Heart left ventricle (tissue), 16 donors: ENCODE measurements around the gene RBL1. TPM values are rescaled to one million over a fixed set of nuclear protein-coding genes. Genes with fewer than 3 reads are reported as not detected.
"Not testable (repeated sequence)": the region's sequence is repeated elsewhere in the genome, so short reads cannot be mapped to it uniquely, and the experiment has no call there.

Source experiments
- ATAC-seq, 4 donors: fragments of 200-7000 bp; cut with Tn5 transposase; one replicate each; pipeline ENCODE4 v1.9.1; 2020 to 2022; ENCODE audit warnings: moderate library complexity in 4 of 4, mild to moderate bottlenecking in 3 of 4, moderate number of reproducible peaks in 1 of 4
- DNase-seq, 5 donors: peaks; one replicate each; pipeline ENCODE4 v3.0.0-alpha.2; 2020
- H3K27ac ChIP-seq, 12 donors: fragments of 200-600 bp; sonication (generic) in 4 of 12; one replicate each; pipeline versions ENCODE4 v1.5.0 to v1.8.0; 2016 to 2022; ENCODE audit warnings: mild to moderate bottlenecking in 2 of 12
- H3K27me3 ChIP-seq, 9 donors: fragments of 200-600 bp; sonication (generic) in 2 of 9; one replicate each; pipeline versions ENCODE4 v1.5.1 to v1.8.0; 2016 to 2022; ENCODE audit warnings: mild to moderate bottlenecking in 3 of 9
- H3K36me3 ChIP-seq, 9 donors: fragments of 200-600 bp; sonication (generic) in 2 of 9; one replicate each; pipeline versions ENCODE4 v1.5.0 to v1.8.0; 2018 to 2022; ENCODE audit warnings: mild to moderate bottlenecking in 2 of 9
- H3K4me1 ChIP-seq, 12 donors: fragments of 200-600 bp; sonication (generic) in 4 of 12; one replicate each; pipeline versions ENCODE4 v1.5.0 to v1.8.0; 2016 to 2022; ENCODE audit warnings: mild to moderate bottlenecking in 3 of 12
- H3K4me3 ChIP-seq, 12 donors: fragments of 200-600 bp; sonication (generic) in 4 of 12; one replicate each; pipeline versions ENCODE4 v1.5.0 to v1.8.0; 2017 to 2022; ENCODE audit warnings: mild to moderate bottlenecking in 9 of 12, moderate library complexity in 4 of 12
- H3K9me3 ChIP-seq, 12 donors: fragments of 200-600 bp; sonication (generic) in 4 of 12; one replicate each; pipeline versions ENCODE4 v1.5.0 to v1.8.0; 2016 to 2022; ENCODE audit warnings: mild to moderate bottlenecking in 1 of 12
- POLR2A ChIP-seq, 2 donors: fragments of 450-650 bp; IDR thresholded peaks; one replicate each; pipeline ENCODE4 v1.6.1; 2017; ENCODE audit warnings: antibody characterized with exemption in 2 of 2, mild to moderate bottlenecking in 2 of 2, moderate library complexity in 2 of 2
- WGBS, 4 donors: extraction: QIAGEN DNeasy Blood & Tissue Kit in 2 of 4; methylation state at CpG; one replicate each; pipeline versions ENCODE4 v1.1.5 to v1.1.7; 2013 to 2018; 5-methylcytosine and 5-hydroxymethylcytosine counted together
- intact Hi-C, 10 donors: fragments of 100-400 bp; cut with DNase I; formaldehyde crosslinking; loops; one replicate each; pipeline versions ENCODE4 v1.11.1 to v1.14.2; 2022
- polyA plus RNA-seq, 2 donors: library from polyadenylated mRNA; stranded (reverse); fragments of 200-250 nt; gene quantifications; one replicate each; pipeline ENCODE4 v1.2.3, GENCODE V29; 2013
- total RNA-seq, 9 donors: library from RNA; depleted of rRNA in 2 of 9; stranded (reverse); fragments of >200 nt in 2 of 9; fragmentation: NEBNext Ultra II Directional in 3 of 9; extraction: Animal tissue kit (Norgen Biotek cat#: 25700) in 3 of 9; gene quantifications; one replicate each; pipeline versions ENCODE4 v1.1.0 to v1.2.4, GENCODE V29; 2016 to 2023
- TF ChIP-seq, protein P1 (sequence below), 12 donors: fragments of 200-600 bp; sonication (generic) in 4 of 12; IDR thresholded peaks; one replicate each; pipeline versions ENCODE4 v1.5.0 to v1.8.0; 2018 to 2022; ENCODE audit warnings: antibody characterized with exemption in 12 of 12, mild to moderate bottlenecking in 5 of 12
- donor health status: ischemic (EF 13 %, LVEDD 7.1; RV severe dilation, severe dysfunction).
- donor health status: healthy with polysubstance abuse.
- donor health status: DM: no; HTN: yes; CAD: no.
- donor health status: DM: no; HTN: no; CAD: no.
- donor health status: ischemic (EF 25% LVEDD 6.9; RV normal size, moderate dysfunction).
- donor health status: ischemic (EF 25% LVEDD 5.7; RV mildly dilated, moderate dysfunction).
- donor health status: healthy.
- donor health status: DM: yes; HTN: yes; CAD: no.
- donor health status: ischemic (EF 35%, LVEDD 5.7; RV mildly dilated, moderate dysfunction).
- donor health status: nonischemic (EF 11% LVEDD 7.7; RV severe dilation, severe dysfunction).
- donor health status: DM: yes; HTN: yes; CAD: no.
- donor health status: PGD.
- donor health status: ischemic (EF 29% LVEDD 5.4; RV normal size, mild dysfunction).
- donor health status: nonischemic (EF 23%, LVEDD 6.1; RV moderate dilation, normal function).

RBL1 gene
- total and polyA plus RNA-seq, 11 donors, result 1.0 to 6.7 (median 3.4) TPM

DNA sequence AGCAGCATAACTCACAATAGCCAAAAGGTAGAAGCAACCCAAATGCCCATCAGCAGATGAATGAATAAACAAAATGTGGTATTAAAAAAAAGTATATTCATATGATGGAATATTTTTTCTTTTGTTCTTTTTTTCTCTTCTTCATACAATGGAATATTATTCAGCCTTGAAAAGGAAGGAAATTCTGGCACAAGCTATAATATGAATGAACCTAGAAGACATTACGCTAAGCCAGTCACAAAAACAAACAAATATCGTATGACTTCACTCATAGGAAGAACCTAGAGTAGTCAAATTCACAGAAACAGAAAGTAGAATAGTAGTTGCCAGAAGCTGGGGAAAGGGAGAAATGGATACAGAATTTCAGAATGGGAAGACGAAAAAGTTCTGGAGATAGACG, 63.7 kb downstream of the RBL1 start:
- Histone ChIP-seq H3K4me3 (no peak overlapping the region), H3K9me3 (peaks cover 0 to 17% (median 0%) of the 10 kb centered on the region in 12 donors), H3K27ac (no peak overlapping the region), H3K36me3 (peaks cover 0 to 66% (median 32%) of the 10 kb centered on the region in 9 donors), H3K4me1 (no peaks in the 10 kb centered on the region), H3K27me3 (no peaks in the 10 kb centered on the region)
- ATAC-seq, result no peak
- intact Hi-C loops, result no loop called here
- TF ChIP-seq POLR2A (IDR thresholded peaks at IDR 0.05), result no peak
- TF ChIP-seq, protein P1, sequence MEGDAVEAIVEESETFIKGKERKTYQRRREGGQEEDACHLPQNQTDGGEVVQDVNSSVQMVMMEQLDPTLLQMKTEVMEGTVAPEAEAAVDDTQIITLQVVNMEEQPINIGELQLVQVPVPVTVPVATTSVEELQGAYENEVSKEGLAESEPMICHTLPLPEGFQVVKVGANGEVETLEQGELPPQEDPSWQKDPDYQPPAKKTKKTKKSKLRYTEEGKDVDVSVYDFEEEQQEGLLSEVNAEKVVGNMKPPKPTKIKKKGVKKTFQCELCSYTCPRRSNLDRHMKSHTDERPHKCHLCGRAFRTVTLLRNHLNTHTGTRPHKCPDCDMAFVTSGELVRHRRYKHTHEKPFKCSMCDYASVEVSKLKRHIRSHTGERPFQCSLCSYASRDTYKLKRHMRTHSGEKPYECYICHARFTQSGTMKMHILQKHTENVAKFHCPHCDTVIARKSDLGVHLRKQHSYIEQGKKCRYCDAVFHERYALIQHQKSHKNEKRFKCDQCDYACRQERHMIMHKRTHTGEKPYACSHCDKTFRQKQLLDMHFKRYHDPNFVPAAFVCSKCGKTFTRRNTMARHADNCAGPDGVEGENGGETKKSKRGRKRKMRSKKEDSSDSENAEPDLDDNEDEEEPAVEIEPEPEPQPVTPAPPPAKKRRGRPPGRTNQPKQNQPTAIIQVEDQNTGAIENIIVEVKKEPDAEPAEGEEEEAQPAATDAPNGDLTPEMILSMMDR (IDR thresholded peaks at IDR 0.05), result no peak
- no peak for DNase-seq
- whole genome bisulfite sequencing, 4 donors, result 97 to 98% (median 97%) methylated on average over 4 of the region's 4 CpGs

GRCh38 chr20:37020636-37021035, 75.2 kb downstream of the RBL1 start:
- H3K27ac ChIP-seq, result no peak overlapping the region
- no peak overlapping the region for H3K4me3 ChIP-seq
- WGBS, 4 donors, result 96 to 98% (median 96%) methylated on average over 2 of the region's 2 CpGs

GRCh38 chr20:37012631-37013030, 83.2 kb downstream of the RBL1 start:
- H3K9me3 ChIP-seq, H3K4me3 ChIP-seq, ATAC-seq, H3K27ac ChIP-seq, H3K27me3 ChIP-seq, DNase-seq, intact Hi-C loops: not testable (repeated sequence)
- Histone ChIP-seq H3K36me3 (peaks cover 0 to 28% (median 14%) of the 10 kb centered on the region in 9 donors), H3K4me1 (peaks cover 0 to 23% (median 0%) of the 10 kb centered on the region in 12 donors)
- WGBS, 4 donors, result 93 to 97% (median 95%) methylated on average over 3 to 28 of the region's 28 CpGs

More at GRCh38 chr20:37020636-37021035, 75.2 kb downstream of the RBL1 start:
- intact Hi-C loops, result no loop called here
- H3K27me3 ChIP-seq, result no peaks in the 10 kb centered on the region
- no peak for ATAC-seq
- H3K36me3 ChIP-seq, result peaks cover 0 to 60% (median 40%) of the 10 kb centered on the region in 9 donors
- no peaks in the 10 kb centered on the region for H3K9me3 ChIP-seq
- no peaks in the 10 kb centered on the region for H3K4me1 ChIP-seq
- DNase-seq, result no peak
- TF ChIP-seq POLR2A (IDR thresholded peaks at IDR 0.05), result no peak
- TF ChIP-seq, protein P1 (IDR thresholded peaks at IDR 0.05), result no peak

DNA sequence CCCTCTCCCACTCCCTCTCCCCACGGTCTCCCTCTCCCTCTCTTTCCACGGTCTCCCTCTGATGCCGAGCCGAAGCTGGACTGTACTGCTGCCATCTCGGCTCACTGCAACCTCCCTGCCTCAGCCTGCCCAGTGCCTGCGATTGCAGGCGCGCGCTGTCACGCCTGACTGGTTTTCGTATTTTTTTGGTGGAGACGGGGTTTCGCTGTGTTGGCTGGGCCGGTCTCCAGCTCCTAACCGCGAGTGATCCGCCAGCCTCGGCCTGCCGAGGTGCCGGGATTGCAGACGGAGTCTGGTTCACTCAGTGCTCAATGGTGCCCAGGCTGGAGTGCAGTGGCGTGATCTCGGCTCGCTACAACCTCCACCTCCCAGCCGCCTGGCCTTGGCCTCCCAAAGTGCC, 83.9 kb downstream of the RBL1 start:
- 96 to 98% (median 97%) methylated on average over 23 to 25 of the region's 25 CpGs for WGBS, 4 donors
- DNase-seq, H3K9me3 ChIP-seq, H3K27ac ChIP-seq, ATAC-seq, H3K27me3 ChIP-seq, intact Hi-C loops, H3K4me3 ChIP-seq: not testable (repeated sequence)
- Histone ChIP-seq H3K4me1 (peaks cover 0 to 30% (median 0%) of the 10 kb centered on the region in 12 donors), H3K36me3 (peaks cover 0 to 23% (median 8%) of the 10 kb centered on the region in 9 donors)

DNA sequence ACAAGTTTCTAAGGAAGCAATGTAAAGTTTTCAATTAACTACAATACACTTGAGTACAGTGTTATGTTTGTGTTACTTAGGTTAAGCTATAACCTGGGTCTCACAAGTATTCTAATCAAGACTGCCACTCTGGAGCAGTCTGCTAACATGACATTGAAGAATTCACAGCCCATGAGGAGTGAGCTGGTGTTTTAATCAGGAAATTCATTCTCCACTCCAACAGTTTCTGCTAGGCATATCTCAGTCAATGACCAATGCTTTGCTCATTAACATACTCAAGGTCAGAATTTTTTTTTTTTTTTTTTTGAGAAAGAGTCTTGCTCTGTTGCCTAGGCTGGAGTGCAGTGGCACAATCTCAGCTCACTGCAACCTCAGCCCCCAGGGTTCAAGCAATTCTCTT, 84.7 kb downstream of the RBL1 start:
- Histone ChIP-seq H3K27me3 (no peaks in the 10 kb centered on the region), H3K4me1 (peaks cover 0 to 37% (median 0%) of the 10 kb centered on the region in 12 donors), H3K36me3 (peaks cover 0 to 17% (median 7%) of the 10 kb centered on the region in 9 donors), H3K4me3 (no peak overlapping the region), H3K9me3 (no peaks in the 10 kb centered on the region), H3K27ac (no peak overlapping the region)
- intact Hi-C loops, result no loop called here
- DNase-seq (no peak), ATAC-seq (peak in 1 of 4 donors; percentile 22)
- TF ChIP-seq POLR2A (IDR thresholded peaks at IDR 0.05), result no peak
- TF ChIP-seq, protein P1 (IDR thresholded peaks at IDR 0.05), result no peak
